SK-N-SH (cell line): Measurements from ENCODE around the gene TAPBP.

Experiments
- EP300 ChIP-seq, 2 experiments: IDR thresholded peaks; 2 replicates each; pipeline versions ENCODE4 v1.4.0 to v1.6.1; 2012; ENCODE audit warnings: borderline replicate concordance in 1 of 2, low read depth in 1 of 2, low read length in 1 of 2
- POLR2AphosphoS5 ChIP-seq: IDR thresholded peaks from 2 replicates; pipeline ENCODE4 v1.6.1; 2012; ENCODE audit warnings: low read depth, low read length
- RXRA ChIP-seq: IDR thresholded peaks from 2 replicates; pipeline ENCODE4 v1.4.0; 2012; ENCODE audit warnings: low read depth, mild to moderate bottlenecking, borderline replicate concordance
- SMC3 ChIP-seq: IDR thresholded peaks from 2 replicates; pipeline ENCODE4 v1.6.1; 2012; ENCODE audit warnings: low read depth, low read length, improper control_type of control experiment
- TAF1 ChIP-seq: IDR thresholded peaks from 2 replicates; pipeline ENCODE4 v1.6.1; 2012; ENCODE audit warnings: low read depth, mild to moderate bottlenecking, low read length, moderate library complexity, borderline replicate concordance
- YY1 ChIP-seq: IDR thresholded peaks from 2 replicates; pipeline ENCODE4 v1.4.0; 2012; ENCODE audit warnings: low read depth, mild to moderate bottlenecking
- TF ChIP-seq, protein P1 (sequence below): fragments of 200-600 bp; sonication (generic); IDR thresholded peaks from 2 replicates; pipeline ENCODE4 v1.6.1; 2017; ENCODE audit warnings: antibody characterized with exemption, mild to moderate bottlenecking, moderate library complexity
- TF ChIP-seq, protein P2 (sequence below): IDR thresholded peaks from 2 replicates; pipeline ENCODE4 v1.4.0; 2012; ENCODE audit warnings: low read depth
- TF ChIP-seq, protein P3 (sequence below): fragments of 150-350 bp; IDR thresholded peaks from 2 replicates; pipeline ENCODE4 v1.6.1; 2017; ENCODE audit warnings: antibody characterized with exemption, low read length, low read depth, borderline replicate concordance

DNA sequence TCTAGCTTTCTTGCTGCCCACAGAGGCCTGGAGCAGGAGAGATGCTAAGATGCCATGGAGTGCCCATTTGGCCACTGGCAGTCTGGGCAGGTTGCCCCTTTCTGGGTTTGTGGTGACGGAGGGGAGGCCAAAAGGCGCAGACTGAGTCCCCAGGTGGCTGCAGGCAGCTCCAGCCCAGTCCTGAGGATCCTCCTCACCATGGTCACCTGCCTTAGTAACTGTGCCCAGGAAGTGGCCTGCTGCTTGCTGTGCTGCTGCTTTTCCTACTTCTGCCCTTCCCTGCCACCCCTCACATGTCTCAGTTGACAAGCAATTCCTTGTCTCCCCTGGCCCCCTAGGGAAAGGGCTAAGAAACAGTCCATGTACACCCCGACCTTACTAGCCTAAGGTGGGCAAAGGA, 42.4 kb upstream of the TAPBP start:
- TF ChIP-seq YY1 (no peak), POLR2AphosphoS5 (no peak), RXRA (no peak), SMC3 (no peak), TAF1 (no peak), EP300 (IDR thresholded peaks at IDR 0.05; ENCODE audit: borderline replicate concordance in 1 of 2, low read depth in 1 of 2, low read length in 1 of 2) (no peak)
- TF ChIP-seq, protein P1, sequence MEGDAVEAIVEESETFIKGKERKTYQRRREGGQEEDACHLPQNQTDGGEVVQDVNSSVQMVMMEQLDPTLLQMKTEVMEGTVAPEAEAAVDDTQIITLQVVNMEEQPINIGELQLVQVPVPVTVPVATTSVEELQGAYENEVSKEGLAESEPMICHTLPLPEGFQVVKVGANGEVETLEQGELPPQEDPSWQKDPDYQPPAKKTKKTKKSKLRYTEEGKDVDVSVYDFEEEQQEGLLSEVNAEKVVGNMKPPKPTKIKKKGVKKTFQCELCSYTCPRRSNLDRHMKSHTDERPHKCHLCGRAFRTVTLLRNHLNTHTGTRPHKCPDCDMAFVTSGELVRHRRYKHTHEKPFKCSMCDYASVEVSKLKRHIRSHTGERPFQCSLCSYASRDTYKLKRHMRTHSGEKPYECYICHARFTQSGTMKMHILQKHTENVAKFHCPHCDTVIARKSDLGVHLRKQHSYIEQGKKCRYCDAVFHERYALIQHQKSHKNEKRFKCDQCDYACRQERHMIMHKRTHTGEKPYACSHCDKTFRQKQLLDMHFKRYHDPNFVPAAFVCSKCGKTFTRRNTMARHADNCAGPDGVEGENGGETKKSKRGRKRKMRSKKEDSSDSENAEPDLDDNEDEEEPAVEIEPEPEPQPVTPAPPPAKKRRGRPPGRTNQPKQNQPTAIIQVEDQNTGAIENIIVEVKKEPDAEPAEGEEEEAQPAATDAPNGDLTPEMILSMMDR, result no peak
- TF ChIP-seq, protein P2, sequence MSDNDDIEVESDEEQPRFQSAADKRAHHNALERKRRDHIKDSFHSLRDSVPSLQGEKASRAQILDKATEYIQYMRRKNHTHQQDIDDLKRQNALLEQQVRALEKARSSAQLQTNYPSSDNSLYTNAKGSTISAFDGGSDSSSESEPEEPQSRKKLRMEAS, result no peak
- TF ChIP-seq, protein P3, sequence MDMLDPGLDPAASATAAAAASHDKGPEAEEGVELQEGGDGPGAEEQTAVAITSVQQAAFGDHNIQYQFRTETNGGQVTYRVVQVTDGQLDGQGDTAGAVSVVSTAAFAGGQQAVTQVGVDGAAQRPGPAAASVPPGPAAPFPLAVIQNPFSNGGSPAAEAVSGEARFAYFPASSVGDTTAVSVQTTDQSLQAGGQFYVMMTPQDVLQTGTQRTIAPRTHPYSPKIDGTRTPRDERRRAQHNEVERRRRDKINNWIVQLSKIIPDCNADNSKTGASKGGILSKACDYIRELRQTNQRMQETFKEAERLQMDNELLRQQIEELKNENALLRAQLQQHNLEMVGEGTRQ, result no peak
